GM23248 (cell line): ENCODE results near the gene GUCA2B. TPM values are rescaled to one million over a fixed set of nuclear protein-coding genes. Genes with fewer than 3 reads are reported as not detected.

Experiments
- DNase-seq: peaks from one replicate; pipeline ENCODE4 v3.0.0-alpha.2; 2015
- H2AFZ ChIP-seq: fragments of 200-600 bp; sonication (generic); 2 replicates; pipeline ENCODE4 v1.6.1; 2016; ENCODE audit warnings: antibody characterized with exemption
- H3F3A ChIP-seq: fragments of 200-600 bp; sonication (generic); 2 replicates; pipeline ENCODE4 v1.6.1; 2016; ENCODE audit warnings: mild to moderate bottlenecking, antibody characterized with exemption, mixed run types; ENCODE audit not compliant: insufficient read depth
- H3K27ac ChIP-seq: fragments of 200-600 bp; sonication (generic); 2 replicates; pipeline ENCODE4 v1.5.1; 2016; ENCODE audit warnings: mild to moderate bottlenecking
- H3K27me3 ChIP-seq: fragments of 200-600 bp; sonication (generic); replicated peaks from 2 replicates; pipeline ENCODE4 v1.6.1; 2016; ENCODE audit warnings: mild to moderate bottlenecking; ENCODE audit not compliant: insufficient read depth
- H3K36me3 ChIP-seq: fragments of 200-600 bp; sonication (generic); 2 replicates; pipeline ENCODE4 v1.6.1; 2016; ENCODE audit warnings: low read depth, mild to moderate bottlenecking
- H3K4me1 ChIP-seq: fragments of 200-600 bp; sonication (generic); 2 replicates; pipeline ENCODE4 v1.6.1; 2016; ENCODE audit warnings: mild to moderate bottlenecking; ENCODE audit not compliant: insufficient read depth
- H3K4me2 ChIP-seq: fragments of 200-600 bp; sonication (generic); one replicate; pipeline ENCODE4 v1.6.1; 2016; ENCODE audit warnings: mild to moderate bottlenecking; ENCODE audit not compliant: unreplicated experiment
- H3K4me3 ChIP-seq: fragments of 200-600 bp; sonication (generic); 2 replicates; pipeline ENCODE4 v1.5.1; 2016; ENCODE audit warnings: mild to moderate bottlenecking
- H3K79me2 ChIP-seq: fragments of 200-600 bp; sonication (generic); 2 replicates; pipeline ENCODE4 v1.6.1; 2016; ENCODE audit warnings: mild to moderate bottlenecking; ENCODE audit not compliant: insufficient read depth
- H3K9ac ChIP-seq: fragments of 200-600 bp; sonication (generic); 2 replicates; pipeline ENCODE4 v1.6.1; 2016; ENCODE audit warnings: mild to moderate bottlenecking
- H3K9me2 ChIP-seq: fragments of 200-600 bp; sonication (generic); 2 replicates; pipeline ENCODE4 v1.6.1; 2016; ENCODE audit warnings: mixed run types, mild to moderate bottlenecking, moderate library complexity; ENCODE audit not compliant: insufficient read depth
- H3K9me3 ChIP-seq: fragments of 200-600 bp; sonication (generic); one replicate; pipeline ENCODE4 v1.6.1; 2017; ENCODE audit warnings: low read depth
- H4K20me1 ChIP-seq: fragments of 200-600 bp; sonication (generic); 2 replicates; pipeline ENCODE4 v1.6.0; 2016; ENCODE audit not compliant: insufficient read depth
- EZH2 ChIP-seq: fragments of 200-600 bp; sonication (generic); IDR thresholded peaks from 2 replicates; pipeline ENCODE4 v1.6.1; 2018; ENCODE audit warnings: antibody characterized with exemption, mild to moderate bottlenecking; ENCODE audit not compliant: insufficient read depth, poor library complexity, severe bottlenecking
- EZH2phosphoT487 ChIP-seq: fragments of 200-600 bp; sonication (generic); IDR thresholded peaks from 2 replicates; pipeline ENCODE4 v1.6.1; 2018; ENCODE audit warnings: antibody characterized with exemption, moderate library complexity, mild to moderate bottlenecking, low read depth; ENCODE audit not compliant: insufficient read depth
- WGBS, 2 experiments: methylation state at CpG; one replicate each; pipeline ENCODE4 v1.1.6; 2015 to 2017; ENCODE audit warnings: low lambda C conversion rate in 2 of 2, low coverage in 1 of 2; ENCODE audit errors: missing lambda C conversion rate in 2 of 2; 5-methylcytosine and 5-hydroxymethylcytosine counted together
- in situ Hi-C: fragments of 300-500 bp; cut with MboI; formaldehyde crosslinking; loops from 2 replicates; pipeline ENCODE4 v1.15.0; 2020
- polyA plus RNA-seq: library from polyadenylated mRNA; unstranded; fragments of >200 nt; fragmentation: Nextera tagmentation; extraction: Ambion mirVana; gene quantifications from 2 replicates; pipeline ENCODE4 v1.2.1, GENCODE V29; 2016
- total RNA-seq: library from RNA; depleted of rRNA; stranded (reverse); fragments of >200 nt; shearing (Covaris generic); gene quantifications from 2 replicates; pipeline ENCODE4 v1.2.3, GENCODE V29; 2014

Gene GUCA2B
- total and polyA plus RNA-seq, 2 experiments from 2014 or later: not detected

- no peak overlapping the region for H3K4me3 ChIP-seq
- in situ Hi-C loops: no loop called here
- H3K27ac ChIP-seq: no peak overlapping the region
- H3K36me3 ChIP-seq: no peaks in the 10 kb centered on the region
- no peaks in the 10 kb centered on the region for H3F3A ChIP-seq
- H4K20me1 ChIP-seq: no peaks in the 10 kb centered on the region
- H3K9ac ChIP-seq: no peak overlapping the region
- no peak overlapping the region for H3K4me2 ChIP-seq
- H3K27me3 ChIP-seq: peaks cover 6% of the 10 kb centered on the region; the same call in 1 of the 2 replicates
- DNase-seq: no peak
- no peak overlapping the region for H2AFZ ChIP-seq
- H3K9me2 ChIP-seq: no peaks in the 10 kb centered on the region
- H3K4me1 ChIP-seq: no peaks in the 10 kb centered on the region
- 43% methylated on average over 7 of the region's 7 CpGs for WGBS, 2 experiments
- TF ChIP-seq EZH2phosphoT487 (no peak), EZH2 (no peak)
- no peaks in the 10 kb centered on the region for H3K79me2 ChIP-seq
- H3K9me3 ChIP-seq: no peaks in the 10 kb centered on the region
These were observed 4.5 kb downstream of the GUCA2B start for GRCh38 chr1:42157667-42158066.

GRCh38 chr1:42158189-42158588 lies 5.0 kb downstream of the GUCA2B start:
- TF ChIP-seq EZH2phosphoT487 (no peak), EZH2 (no peak)
- Histone ChIP-seq H3K27me3 (peaks cover 3% of the 10 kb centered on the region; the same call in 1 of the 2 replicates), H3K36me3 (no peaks in the 10 kb centered on the region), H3F3A (no peaks in the 10 kb centered on the region), H3K79me2 (no peaks in the 10 kb centered on the region), H3K9ac (no peak overlapping the region), H2AFZ (no peak overlapping the region), H3K9me3 (no peaks in the 10 kb centered on the region), H3K4me1 (no peaks in the 10 kb centered on the region), H3K4me3 (no peak overlapping the region), H3K4me2 (no peak overlapping the region), H3K9me2 (no peaks in the 10 kb centered on the region), H3K27ac (no peak overlapping the region), H4K20me1 (no peaks in the 10 kb centered on the region)
- no peak for DNase-seq
- 59 to 68% methylated on average over 2 of the region's 2 CpGs for WGBS, 2 experiments
- in situ Hi-C loops: no loop called here

- Histone ChIP-seq H3K36me3 (no peaks in the 10 kb centered on the region), H2AFZ (no peak overlapping the region), H3K4me3 (no peak overlapping the region), H3F3A (no peaks in the 10 kb centered on the region), H4K20me1 (no peaks in the 10 kb centered on the region), H3K27ac (no peak overlapping the region), H3K9ac (no peak overlapping the region), H3K9me3 (no peaks in the 10 kb centered on the region), H3K27me3 (peaks cover 3% of the 10 kb centered on the region; the same call in 1 of the 2 replicates), H3K4me1 (no peaks in the 10 kb centered on the region), H3K9me2 (no peaks in the 10 kb centered on the region), H3K4me2 (no peak overlapping the region), H3K79me2 (no peaks in the 10 kb centered on the region)
- TF ChIP-seq EZH2: no peak
- TF ChIP-seq EZH2phosphoT487: no peak
- in situ Hi-C loops: no loop called here
- WGBS, 2 experiments: 60 to 61% methylated on average over 5 of the region's 5 CpGs
- DNase-seq: no peak
These were observed 9.0 kb downstream of the GUCA2B start for GRCh38 chr1:42162181-42162580.

- no peaks in the 10 kb centered on the region for H3K9me3 ChIP-seq
- H4K20me1 ChIP-seq: no peaks in the 10 kb centered on the region
- in situ Hi-C loops: no loop called here
- peaks cover 3% of the 10 kb centered on the region; the same call in 1 of the 2 replicates for H3K27me3 ChIP-seq
- no peaks in the 10 kb centered on the region for H3K36me3 ChIP-seq
- H2AFZ ChIP-seq: no peak overlapping the region
- no peak overlapping the region for H3K9ac ChIP-seq
- no peaks in the 10 kb centered on the region for H3K79me2 ChIP-seq
- TF ChIP-seq EZH2 (no peak), EZH2phosphoT487 (no peak)
- DNase-seq: no peak
- WGBS, 2 experiments: 90 to 92% methylated on average over 2 of the region's 2 CpGs
- no peak overlapping the region for H3K27ac ChIP-seq
- H3K9me2 ChIP-seq: no peaks in the 10 kb centered on the region
- H3K4me2 ChIP-seq: no peak overlapping the region
- no peak overlapping the region for H3K4me3 ChIP-seq
- H3K4me1 ChIP-seq: no peaks in the 10 kb centered on the region
- H3F3A ChIP-seq: no peaks in the 10 kb centered on the region
These were observed 9.9 kb downstream of the GUCA2B start for GRCh38 chr1:42163114-42163513.
